Stimulated activated CD8-positive, alpha-beta memory T cell treated with anti-CD3 and anti-CD28 coated beads, Interleukin-7, amount 100 ng/mL, for 1 hour (primary cell): ENCODE measurements around the gene POLK.
"Not testable (repeated sequence)": the region's sequence is repeated elsewhere in the genome, so short reads cannot be mapped to it uniquely, and the experiment has no call there.

Source experiments
- DNase-seq, 2 donors: peaks; one replicate each; pipeline ENCODE4 v3.0.0-alpha.2; 2020; ENCODE audit warnings: low read depth in 2 of 2

POLK gene

DNA sequence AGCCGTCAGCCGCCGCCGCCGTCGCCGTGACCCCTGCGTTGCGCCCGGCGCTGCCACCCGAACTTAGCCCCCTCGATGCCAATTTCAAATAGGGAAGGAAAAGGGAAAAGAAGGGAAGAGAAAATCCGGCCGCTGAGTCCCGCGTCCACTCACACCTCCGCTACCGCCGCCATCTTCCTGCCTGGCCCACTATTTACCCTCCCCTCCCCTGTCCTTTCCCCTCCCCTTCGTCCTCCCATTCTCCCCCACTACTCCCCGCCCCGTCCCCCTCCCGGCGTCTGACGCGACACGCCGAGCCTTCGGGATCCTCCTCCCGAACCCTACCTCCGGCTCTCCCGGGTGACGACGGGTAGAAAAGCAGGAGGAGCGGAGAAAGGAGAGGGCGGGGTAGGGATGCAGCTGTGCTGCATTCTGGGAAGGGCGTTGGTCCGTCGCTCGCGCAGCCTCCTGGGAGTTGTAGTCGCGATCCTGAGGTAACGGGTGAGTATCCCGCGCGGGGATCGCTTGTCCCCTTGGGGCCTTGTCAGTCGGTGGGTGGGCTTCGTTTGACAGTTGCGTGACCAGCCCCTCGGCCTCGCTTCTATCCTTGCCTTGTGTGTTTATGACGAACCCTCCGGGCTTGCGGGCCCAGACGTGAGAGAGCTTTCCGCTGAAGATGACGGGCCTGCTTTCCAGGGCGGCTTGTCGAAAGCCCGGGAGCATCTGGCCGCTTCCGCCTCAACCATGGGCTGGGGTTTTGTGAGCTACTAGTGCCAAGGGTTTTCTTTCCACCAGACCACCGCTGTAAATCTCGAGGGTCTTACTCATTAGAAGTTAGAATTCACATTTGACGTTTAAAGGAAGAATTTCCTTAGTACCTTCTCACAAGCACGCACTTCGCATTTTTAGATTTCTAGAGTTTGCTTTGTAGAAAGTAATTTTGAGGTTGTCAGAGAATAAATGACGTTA lies at the start of gene POLK, which contains the start of gene CERT1:
TSS of gene POLK (plus strand) at position 457 of the 948 bp plus-strand sequence.
TSS of gene CERT1 (minus strand) at position 195 of the 948 bp plus-strand sequence. CDS start 422 bp downstream, outside the sequence.
- peak; percentile 77 to 82 for DNase-seq

- no peak for DNase-seq
These were observed 48.0 kb upstream of the POLK start for GRCh38 chr5:75463726-75464125.

- DNase-seq: no peak
These were observed 46.2 kb upstream of the POLK start for GRCh38 chr5:75465480-75465879.

- no peak for DNase-seq
These were observed 45.5 kb upstream of the POLK start for GRCh38 chr5:75466006-75466716.

- no peak for DNase-seq
These were observed 43.1 kb upstream of the POLK start for GRCh38 chr5:75468593-75468992.

- no peak for DNase-seq
These were observed 42.7 kb upstream of the POLK start for GRCh38 chr5:75469017-75469416.

- no peak for DNase-seq
These were observed 40.5 kb upstream of the POLK start for GRCh38 chr5:75471193-75471592.

GRCh38 chr5:75472973-75473372 lies 38.7 kb upstream of the POLK start:
- DNase-seq: no peak

- DNase-seq: no peak
These were observed 38.2 kb upstream of the POLK start for GRCh38 chr5:75473463-75473862.

DNA sequence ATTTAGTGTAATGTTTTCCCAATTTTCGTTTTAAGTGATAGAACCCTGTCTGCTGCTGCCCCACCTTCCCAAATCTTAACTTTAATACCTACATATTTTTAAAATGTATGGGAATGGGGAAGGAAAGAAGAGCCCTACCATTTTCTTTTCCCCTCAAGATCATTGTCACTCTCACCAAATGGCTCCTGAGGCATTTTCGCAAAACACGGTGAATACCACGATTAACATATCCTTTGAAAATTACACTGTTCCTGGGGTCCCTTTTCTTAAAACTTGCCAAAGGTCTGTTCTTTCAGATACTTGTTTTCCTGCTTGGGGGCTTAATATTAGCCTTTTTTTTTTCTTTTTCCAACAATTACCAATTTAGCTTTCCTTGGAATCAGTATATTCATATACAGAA lies 36.3 kb upstream of the POLK start:
- no peak for DNase-seq

DNA sequence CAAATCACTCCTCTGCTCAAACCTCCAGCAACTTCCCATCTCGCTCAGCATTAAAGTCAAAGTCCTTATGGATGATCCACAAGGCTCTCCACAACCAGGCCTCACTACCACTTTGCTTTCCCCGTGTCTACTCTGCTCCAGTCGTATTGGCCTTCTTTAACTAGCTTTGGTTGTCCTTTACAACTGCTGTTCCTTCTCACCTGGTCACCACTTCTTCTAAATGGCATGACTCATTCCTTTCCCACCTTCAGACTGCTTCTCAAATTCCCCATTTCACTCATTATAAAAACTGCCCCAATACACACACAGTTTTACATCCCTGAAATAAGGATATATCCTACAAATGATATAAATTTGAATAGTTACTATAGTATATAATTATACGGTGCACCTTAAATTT lies 30.7 kb upstream of the POLK start:
- no peak for DNase-seq

DNA sequence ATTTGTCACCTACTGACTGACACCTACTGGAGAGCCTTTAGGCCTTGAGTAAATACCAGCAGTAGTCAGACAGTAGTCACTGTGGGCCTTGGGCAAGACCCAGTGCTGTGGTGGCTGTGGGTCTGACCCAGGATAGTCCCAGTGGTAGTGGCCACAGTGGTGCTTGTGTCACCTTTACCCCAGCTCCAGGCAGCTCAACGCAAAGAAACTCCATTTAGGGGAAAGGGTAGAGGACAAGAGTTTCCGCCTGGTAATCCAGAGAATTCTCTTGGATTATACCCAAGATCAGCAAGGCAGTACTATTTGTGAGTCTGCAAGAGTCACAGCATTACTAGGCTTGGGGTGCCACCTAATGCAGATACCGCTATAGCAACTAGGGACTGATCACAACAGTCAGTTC lies 29.2 kb upstream of the POLK start:
- DNase-seq: no peak

- DNase-seq: no peak
These were observed 27.1 kb upstream of the POLK start for GRCh38 chr5:75484605-75485004.

- not testable (repeated sequence) for DNase-seq
These were observed 21.8 kb upstream of the POLK start for GRCh38 chr5:75489847-75490246.

DNA sequence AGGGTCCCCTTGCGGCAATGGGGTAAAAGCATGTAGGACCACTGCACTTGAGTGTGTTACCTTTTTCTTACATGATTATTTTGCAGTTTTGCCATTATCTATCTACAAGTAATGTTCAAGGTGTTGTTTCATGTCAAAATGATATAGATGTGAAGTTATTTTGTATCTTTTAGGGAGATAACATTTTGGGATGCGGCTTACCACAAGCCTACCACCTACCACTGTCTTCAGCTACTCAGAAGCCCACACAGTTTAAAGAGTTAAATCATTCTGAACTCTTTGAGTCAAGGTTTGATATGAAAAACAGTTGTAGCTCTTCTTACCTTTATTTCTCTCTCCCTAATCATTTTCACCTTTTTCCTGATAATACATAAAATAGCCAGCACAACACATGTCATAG lies 20.1 kb upstream of the POLK start:
- no peak for DNase-seq

- DNase-seq: no peak
These were observed 15.7 kb upstream of the POLK start for GRCh38 chr5:75496026-75496425.

GRCh38 chr5:75498208-75498777 lies 13.4 kb upstream of the POLK start:
- no peak for DNase-seq

DNA sequence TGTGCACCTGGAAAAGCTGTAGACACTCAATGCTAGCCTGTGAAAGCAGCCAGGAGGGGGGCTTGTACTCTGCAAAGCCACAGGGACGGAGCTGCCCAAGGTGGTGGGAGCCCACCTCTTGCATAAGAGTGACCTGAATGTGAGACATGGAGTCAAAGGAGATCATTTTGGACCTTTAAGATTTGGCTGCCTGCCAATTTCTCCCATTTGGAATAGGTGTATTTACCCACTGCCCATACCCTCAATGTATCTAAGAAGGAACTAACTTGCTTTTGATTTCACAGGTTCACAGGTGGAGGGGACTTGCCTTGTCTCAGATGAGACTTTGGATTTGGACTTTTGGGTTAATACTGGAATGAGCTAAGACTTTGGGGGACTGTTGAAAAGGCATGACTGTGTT lies 12.8 kb upstream of the POLK start:
- not testable (repeated sequence) for DNase-seq

- not testable (repeated sequence) for DNase-seq
These were observed 6.6 kb upstream of the POLK start for GRCh38 chr5:75505112-75505511.

DNA sequence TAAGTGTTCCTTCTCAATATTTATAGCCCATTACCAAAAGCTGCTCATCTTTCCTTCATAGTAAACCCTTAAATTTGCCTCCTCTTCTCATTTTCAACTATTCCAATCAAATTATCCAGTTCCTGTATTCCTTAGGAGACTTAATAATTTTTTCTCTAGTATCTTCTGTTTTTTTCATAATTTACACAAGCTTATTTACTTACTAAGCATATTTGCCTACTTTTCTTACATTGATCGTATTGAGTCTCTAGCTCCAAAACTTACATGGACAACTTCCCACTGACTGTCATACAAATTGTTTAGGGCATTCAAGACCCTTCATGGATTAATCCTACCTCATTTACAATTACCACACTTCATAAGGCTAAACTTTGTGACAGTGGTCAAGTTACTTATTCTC lies 3.9 kb upstream of the POLK start:
- no peak for DNase-seq

DNA sequence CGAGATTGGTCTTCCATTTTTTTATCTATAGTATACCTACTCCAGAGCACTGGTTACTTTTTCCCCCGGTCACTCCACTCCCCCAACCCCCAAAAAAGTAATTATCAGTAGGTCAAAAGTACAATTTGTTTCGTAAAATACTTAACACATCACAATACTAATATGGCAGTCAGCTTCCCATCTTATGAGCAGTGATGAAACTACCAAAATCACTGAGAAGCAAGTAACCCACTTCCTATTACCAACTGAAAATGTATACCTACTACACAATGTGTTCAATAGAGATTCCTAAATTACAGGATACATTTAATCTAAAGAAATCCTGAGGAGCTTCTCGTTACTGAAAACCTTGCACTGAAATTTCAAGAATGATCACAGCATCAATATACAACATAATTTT lies 2.1 kb upstream of the POLK start:
- DNase-seq: no peak

DNA sequence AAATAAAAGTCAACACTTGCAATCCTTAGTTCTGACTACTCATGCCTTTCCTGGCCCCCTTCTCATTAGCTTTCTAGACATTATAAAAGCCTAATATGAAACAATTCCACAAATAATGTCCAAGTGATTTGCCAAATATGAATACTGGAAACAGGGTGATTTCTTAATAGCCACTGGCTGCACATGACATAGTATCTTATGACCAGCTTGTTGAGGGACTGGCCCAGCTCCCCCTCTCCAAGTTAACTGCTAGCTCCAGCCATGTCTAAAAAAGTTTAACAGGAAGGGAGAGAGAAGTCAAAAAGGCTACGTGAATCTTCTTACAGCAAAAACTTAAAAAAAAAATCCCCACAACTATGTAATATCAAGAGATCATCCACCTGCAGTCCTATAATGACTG lies 1.7 kb upstream of the POLK start:
- DNase-seq: no peak
